Fibroblast of skin of right biceps (primary cell): Measurements from ENCODE around the gene VRTN.
A peak's percentile ranks its signal among the peaks of the same experiment; 100 is the strongest.
"Not testable (repeated sequence)": the region's sequence is repeated elsewhere in the genome, so short reads cannot be mapped to it uniquely, and the experiment has no call there.

Experiments
- DNase-seq: peaks from one replicate; pipeline ENCODE4 v3.0.0-alpha.2; 2013

VRTN gene

DNA sequence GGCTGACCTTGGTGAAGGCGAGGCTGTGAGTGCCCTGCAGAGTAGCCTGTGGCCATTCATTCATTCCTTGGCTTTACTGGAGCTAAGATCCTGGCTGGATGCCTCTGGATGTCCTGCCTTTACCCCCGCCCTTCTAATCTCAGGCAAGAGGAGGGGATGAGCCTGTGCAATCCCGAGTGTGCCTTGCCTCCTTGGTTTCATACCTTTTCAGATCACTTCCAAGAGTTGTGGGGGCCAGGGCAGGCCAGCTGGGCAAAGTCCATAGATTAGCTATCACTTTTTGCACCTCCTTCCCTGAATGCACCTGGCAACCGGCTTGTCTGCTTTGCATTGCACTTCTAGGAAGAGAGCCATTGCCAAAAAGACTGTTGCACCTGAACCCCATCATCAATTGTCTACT lies 1.5 kb downstream of the VRTN start:
- no peak for DNase-seq

- no peak for DNase-seq
Observed at GRCh38 chr14:74350211-74350927, 2.1 kb downstream of the VRTN start.

GRCh38 chr14:74350928-74351323 lies 2.7 kb downstream of the VRTN start:
- no peak for DNase-seq

DNA sequence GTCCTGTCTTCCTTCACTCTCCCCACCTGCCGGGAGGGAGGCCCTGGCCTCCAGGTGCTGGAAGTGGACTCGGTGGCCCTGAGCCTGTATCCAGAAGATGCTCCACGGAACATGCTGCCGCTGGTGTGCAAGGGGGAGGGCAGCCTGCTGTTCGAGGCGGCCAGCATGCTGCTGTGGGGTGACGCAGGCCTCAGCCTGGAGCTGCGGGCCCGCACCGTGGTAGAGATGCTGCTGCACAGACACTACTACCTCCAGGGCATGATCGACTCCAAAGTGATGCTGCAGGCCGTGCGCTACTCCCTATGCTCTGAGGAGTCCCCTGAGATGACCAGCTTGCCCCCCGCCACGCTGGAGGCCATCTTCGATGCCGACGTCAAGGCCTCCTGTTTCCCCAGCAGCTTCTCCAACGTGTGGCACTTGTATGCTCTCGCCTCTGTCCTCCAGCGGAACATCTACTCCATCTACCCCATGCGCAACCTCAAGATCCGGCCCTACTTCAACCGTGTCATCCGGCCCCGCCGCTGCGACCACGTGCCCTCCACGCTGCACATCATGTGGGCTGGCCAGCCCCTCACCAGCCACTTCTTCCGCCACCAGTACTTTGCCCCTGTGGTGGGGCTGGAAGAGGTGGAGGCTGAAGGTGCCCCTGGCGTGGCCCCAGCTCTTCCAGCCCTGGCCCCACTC lies 8.8 kb downstream of the VRTN start:
- DNase-seq = no peak

- DNase-seq = no peak
Observed at GRCh38 chr14:74357585-74357984, 9.3 kb downstream of the VRTN start.

GRCh38 chr14:74358176-74358829 lies 10.0 kb downstream of the VRTN start:
- DNase-seq = no peak

DNA sequence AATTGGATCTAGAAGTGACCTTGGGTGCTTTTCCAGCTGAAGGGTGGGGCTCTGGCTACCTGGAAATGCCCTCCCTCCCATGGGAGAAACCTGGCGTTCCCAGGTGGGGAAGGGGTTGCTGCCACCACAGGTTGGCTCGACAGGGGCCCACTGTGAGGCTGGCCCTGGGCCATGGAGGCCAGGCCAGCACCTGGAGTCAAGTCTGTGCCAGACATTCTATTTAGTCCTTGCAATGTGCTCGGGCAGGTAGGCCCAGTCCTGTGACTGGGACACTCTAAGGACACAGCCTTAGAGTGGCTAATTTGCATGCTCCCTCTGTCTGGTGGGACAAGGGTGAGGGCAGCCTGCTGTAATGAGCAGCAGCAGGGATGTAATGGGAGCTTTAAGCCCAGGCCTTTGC lies 11.9 kb downstream of the VRTN start:
- DNase-seq = no peak

DNA sequence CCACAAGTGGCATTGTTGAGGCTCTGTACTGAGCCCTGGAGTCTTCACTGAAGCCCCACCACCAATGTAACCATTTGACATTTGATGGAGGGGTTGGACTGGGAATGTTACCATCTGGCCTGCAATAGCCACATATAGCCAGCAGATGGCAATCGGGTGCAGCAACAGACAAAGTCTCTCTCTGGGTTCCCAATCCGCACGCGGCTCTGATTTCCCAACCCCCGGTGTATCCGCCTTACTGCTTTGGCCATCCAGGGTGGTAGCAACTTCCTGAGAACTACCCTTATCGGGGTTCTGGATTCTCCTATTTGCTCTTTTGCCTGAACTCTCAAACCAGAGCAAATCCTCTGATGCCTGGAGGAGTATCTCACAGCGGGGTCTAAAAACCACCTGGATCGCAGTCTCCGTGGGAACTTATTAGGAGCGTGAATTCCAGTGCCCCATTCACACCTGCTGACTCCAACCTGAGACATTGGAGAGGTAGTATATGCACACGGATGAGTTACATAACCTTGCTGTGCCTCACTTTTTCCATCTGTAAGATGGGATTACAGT lies 14.2 kb downstream of the VRTN start:
- DNase-seq = peak; percentile 71

- DNase-seq = no peak
Observed at GRCh38 chr14:74364271-74364880, 16.1 kb downstream of the VRTN start.

GRCh38 chr14:74368026-74368425 lies 19.8 kb downstream of the VRTN start:
- DNase-seq = no peak

- no peak for DNase-seq
Observed at GRCh38 chr14:74368441-74368840, 20.2 kb downstream of the VRTN start.

- DNase-seq = no peak
Observed at GRCh38 chr14:74377976-74378690, 29.9 kb downstream of the VRTN start.

DNA sequence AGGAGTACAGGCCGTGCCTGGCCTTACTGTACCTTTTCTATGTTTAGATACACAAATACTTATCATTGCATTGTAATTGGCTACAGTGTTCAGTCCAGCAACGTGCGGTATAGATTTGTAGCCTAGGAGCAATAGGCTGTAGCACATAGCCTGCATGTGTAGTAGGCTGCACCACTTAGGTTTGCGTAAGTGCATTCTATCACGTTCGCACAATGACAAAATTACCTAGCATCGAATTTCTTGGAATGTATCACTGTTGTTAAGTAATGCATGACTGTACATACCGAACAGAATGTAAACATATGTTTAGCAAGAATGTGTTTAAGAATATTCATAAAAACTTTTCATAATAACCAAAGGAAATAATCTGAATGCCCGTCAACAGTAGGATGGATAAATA lies 31.9 kb downstream of the VRTN start:
- DNase-seq = no peak

GRCh38 chr14:74380845-74381244 lies 32.6 kb downstream of the VRTN start:
- DNase-seq = no peak

DNA sequence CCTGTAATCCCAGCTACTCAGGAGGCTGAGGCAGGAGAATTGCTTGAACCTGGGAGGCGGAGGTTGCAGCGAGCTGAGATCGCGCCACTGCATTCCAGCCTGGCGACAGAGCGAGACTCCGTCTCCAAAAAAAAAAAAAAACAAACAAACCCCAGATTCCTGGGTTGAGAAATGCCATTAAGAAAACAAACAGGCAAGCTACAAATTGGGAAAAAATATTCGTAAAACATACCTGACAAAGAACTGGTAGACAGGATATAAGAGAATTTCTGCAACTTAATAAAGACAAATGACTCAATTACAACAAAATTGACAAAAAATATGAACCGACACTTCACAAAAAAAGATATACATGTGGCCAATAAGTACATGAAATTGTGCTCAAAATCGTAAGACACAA lies 33.3 kb downstream of the VRTN start:
- DNase-seq = not testable (repeated sequence)

DNA sequence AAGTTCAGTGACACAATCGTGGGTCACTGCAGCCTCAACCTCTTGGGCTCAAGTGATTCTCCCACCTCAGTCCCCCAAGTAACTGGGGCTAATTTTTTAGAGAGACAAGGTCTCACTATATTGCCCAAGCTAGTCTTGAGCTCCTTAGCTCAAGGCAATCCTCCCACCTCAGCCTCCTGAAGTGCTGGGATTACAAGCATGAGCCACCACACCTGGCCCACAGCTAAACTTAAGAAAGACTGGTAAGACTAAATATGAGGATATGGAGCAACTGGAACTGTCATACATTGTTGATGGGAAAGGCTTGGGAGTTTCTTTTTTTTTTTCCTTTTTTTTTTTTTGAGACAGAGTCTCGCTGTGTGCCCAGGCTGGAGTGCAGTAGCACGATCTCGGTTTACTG lies 34.0 kb downstream of the VRTN start:
- DNase-seq = no peak

DNA sequence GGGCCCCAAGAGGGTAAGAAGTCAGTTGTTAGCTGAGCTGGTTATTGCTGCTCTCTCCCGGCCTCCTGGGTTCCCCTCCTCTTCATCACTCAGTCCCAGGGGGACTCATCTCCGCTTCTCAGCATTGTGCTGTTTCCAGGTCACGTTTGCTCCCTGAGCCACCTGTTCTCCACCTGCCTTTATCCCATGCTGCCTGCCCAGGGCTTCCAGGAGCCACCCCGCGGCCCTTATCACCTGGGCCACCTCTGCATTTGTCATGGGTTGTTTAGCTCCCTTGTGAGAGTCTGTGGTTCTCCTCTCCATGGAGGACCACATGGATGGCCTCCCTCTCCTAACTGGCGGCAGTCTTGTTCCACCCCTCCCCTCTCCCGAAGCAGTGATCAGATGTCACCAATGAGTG lies 41.7 kb downstream of the VRTN start:
- DNase-seq = no peak

GRCh38 chr14:74390505-74390904 lies 42.2 kb downstream of the VRTN start:
- DNase-seq = not testable (repeated sequence)

- DNase-seq = no peak
Observed at GRCh38 chr14:74391479-74391878, 43.2 kb downstream of the VRTN start.

- DNase-seq = no peak
Observed at GRCh38 chr14:74392616-74393570, 44.6 kb downstream of the VRTN start.

DNA sequence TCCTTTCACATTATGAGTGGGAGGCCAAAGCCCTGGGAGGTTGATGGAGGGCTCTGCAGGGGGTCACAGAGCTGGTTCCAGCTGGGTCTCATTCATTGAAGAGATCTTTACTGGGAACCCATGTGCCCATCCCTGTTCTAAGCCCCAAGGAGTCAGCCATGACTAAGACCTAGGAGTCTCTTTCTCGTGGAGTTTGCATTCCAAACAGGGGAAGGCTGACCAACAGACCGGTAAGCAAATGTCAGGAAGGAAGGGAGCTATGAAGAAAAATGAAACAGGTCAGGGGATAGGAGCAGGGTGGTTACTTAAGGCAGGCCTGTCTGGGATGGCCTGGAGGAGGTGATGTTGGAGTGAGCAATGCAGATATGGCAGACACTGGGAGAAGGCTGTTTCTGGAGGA lies 46.3 kb downstream of the VRTN start:
- no peak for DNase-seq

DNA sequence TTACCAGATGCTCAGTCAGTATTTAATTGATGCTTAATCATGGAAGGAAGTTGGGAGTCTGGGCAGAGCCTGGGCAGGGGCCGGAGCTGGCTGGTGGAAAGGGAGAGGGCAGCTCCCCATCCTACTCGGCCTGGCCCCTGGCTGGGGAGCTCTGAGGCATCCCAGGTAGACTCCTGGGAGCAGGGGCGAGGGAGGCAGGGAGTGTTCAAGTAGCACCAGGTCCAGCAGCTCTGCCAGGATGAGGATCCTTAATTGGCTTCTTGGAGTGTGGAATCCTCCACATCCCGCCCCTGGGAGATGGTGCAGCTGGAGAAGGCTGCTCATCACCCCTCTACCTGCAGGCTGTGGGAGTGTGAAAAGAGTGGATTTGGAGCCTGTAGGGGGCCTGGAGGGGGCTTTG lies 46.8 kb downstream of the VRTN start:
- DNase-seq = no peak
